ENCODE results near the gene HOXC11. TPM values are rescaled to one million over a fixed set of nuclear protein-coding genes. Genes with fewer than 3 reads are reported as not detected.
A peak's percentile ranks its signal among the peaks of the same experiment; 100 is the strongest.

Gene HOXC11
- total RNA-seq, 4 donors from 2014 or later, result 0.69 to 3.3 TPM; not detected in 2

DNA sequence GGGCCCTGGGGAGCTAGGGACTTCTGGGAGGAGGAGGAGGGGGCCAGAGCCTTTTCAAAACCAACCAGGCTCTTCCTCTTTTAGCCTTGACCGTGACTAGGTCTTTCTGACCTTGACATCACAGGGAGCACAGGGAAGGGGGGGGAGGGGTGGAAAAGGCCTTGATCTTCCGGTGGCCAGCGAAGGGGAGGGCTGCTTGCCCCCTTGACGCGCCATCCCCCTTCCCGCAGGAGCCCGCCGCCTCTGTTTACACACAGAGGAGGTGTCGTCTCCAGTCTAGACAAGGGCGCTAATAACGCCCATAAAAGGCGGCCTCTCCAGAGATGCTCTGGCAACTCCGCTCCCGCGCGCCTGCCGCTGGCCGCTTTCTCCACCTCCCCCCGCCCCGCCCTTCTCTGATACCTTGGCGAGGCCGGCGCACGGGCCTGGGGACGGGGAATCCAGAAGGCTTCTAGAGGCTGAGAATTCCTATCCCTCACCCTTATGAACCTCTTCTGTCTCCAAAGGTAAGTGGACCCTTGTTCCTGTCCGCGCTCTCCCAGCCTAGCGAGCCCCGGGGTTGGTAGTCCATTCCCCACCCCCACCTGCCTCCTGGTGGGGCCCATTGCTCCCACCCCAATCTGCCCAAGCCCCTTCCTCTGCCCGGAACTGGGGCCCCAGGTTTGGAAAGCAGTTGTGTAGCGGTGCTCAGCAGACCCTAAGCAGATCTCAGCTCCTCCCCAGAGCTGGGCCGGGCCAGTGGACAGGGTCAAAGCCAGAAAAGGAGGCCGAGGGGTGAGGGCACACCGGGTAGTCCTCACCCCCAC lies 23.1 kb upstream of the HOXC11 start:
- H3K36me3 ChIP-seq, result no peaks in the 10 kb centered on the region
- no peak for DNase-seq
- H3K4me3 ChIP-seq, result no peak overlapping the region
- H3K4me1 ChIP-seq, result no peaks in the 10 kb centered on the region
- intact Hi-C loops (cut with DNase I; ENCODE audit: low total_unique reads), result no loop called here
- TF ChIP-seq, protein P1, sequence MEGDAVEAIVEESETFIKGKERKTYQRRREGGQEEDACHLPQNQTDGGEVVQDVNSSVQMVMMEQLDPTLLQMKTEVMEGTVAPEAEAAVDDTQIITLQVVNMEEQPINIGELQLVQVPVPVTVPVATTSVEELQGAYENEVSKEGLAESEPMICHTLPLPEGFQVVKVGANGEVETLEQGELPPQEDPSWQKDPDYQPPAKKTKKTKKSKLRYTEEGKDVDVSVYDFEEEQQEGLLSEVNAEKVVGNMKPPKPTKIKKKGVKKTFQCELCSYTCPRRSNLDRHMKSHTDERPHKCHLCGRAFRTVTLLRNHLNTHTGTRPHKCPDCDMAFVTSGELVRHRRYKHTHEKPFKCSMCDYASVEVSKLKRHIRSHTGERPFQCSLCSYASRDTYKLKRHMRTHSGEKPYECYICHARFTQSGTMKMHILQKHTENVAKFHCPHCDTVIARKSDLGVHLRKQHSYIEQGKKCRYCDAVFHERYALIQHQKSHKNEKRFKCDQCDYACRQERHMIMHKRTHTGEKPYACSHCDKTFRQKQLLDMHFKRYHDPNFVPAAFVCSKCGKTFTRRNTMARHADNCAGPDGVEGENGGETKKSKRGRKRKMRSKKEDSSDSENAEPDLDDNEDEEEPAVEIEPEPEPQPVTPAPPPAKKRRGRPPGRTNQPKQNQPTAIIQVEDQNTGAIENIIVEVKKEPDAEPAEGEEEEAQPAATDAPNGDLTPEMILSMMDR (IDR thresholded peaks at IDR 0.05), result no peak
- no peak for TF ChIP-seq POLR2A (IDR thresholded peaks at IDR 0.05)
- H3K9me3 ChIP-seq, result no peaks in the 10 kb centered on the region
- H3K27me3 ChIP-seq, result peaks cover 17 to 85% of the 10 kb centered on the region in 2 donors
- H3K27ac ChIP-seq, result no peak overlapping the region

- Histone ChIP-seq H3K27ac (no peak overlapping the region), H3K9me3 (no peaks in the 10 kb centered on the region), H3K4me1 (no peaks in the 10 kb centered on the region), H3K4me3 (no peak overlapping the region), H3K36me3 (no peaks in the 10 kb centered on the region), H3K27me3 (peaks cover 21 to 82% of the 10 kb centered on the region in 2 donors)
- no peak for DNase-seq
- intact Hi-C loops (cut with DNase I; ENCODE audit: low total_unique reads), result no loop called here
- TF ChIP-seq, protein P1 (IDR thresholded peaks at IDR 0.05), result no peak
- no peak for TF ChIP-seq POLR2A (IDR thresholded peaks at IDR 0.05)
Measured at GRCh38 chr12:53950437-53950773, 22.5 kb upstream of the HOXC11 start.

- intact Hi-C loops (cut with DNase I; ENCODE audit: low total_unique reads), result no loop called here
- no peak overlapping the region for H3K4me3 ChIP-seq
- no peak overlapping the region for H3K27ac ChIP-seq
- peak in 1 of 2 donors; percentile 11 for DNase-seq
- no peaks in the 10 kb centered on the region for H3K36me3 ChIP-seq
- no peak for TF ChIP-seq POLR2A (IDR thresholded peaks at IDR 0.05)
- TF ChIP-seq, protein P1 (IDR thresholded peaks at IDR 0.05), result no peak
- no peaks in the 10 kb centered on the region for H3K9me3 ChIP-seq
- peaks cover 26 to 81% of the 10 kb centered on the region in 2 donors for H3K27me3 ChIP-seq
- no peaks in the 10 kb centered on the region for H3K4me1 ChIP-seq
Measured at GRCh38 chr12:53950789-53951576, 21.9 kb upstream of the HOXC11 start.

DNA sequence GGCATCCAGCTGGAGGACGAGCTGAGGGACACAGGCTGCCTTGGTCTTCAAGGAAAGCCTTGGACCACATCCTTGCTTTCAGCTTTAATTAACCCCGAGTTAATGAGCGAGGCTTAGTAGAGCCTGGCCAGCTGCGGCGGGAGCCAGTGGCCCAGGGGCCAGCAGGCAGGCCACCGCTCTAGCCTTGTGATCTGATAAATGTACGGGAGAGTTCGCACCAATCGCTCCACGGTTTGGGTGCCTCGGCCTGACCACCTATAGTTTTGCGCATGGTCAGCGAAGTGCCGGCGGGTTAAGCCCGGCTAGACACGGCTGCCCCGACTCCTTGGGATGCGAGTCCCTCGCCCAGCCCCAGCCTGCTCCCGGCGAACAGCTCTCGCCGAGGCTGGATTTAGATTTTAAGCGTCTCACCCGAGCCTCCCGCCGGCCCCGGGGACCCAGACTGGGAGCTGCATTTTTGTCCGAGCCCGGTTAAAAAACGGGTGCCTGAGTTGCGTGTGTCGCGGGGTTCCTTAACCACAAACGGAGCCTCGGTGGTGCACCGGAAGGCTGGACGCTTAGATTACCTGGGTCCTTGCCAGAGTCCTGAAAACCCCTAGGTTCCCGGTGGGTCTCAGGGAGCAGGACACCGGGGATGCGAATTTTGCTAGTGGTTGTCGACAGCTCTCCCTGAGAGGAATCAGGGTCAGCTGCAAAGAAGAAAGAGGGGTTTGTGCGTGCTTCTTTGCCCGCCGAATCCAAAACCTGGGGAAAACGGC lies 21.2 kb upstream of the HOXC11 start:
- DNase-seq, result peak in 1 of 2 donors; percentile 12
- H3K27me3 ChIP-seq, result peaks cover 31 to 77% of the 10 kb centered on the region in 2 donors
- no peaks in the 10 kb centered on the region for H3K4me1 ChIP-seq
- no peak overlapping the region for H3K27ac ChIP-seq
- no peak overlapping the region for H3K4me3 ChIP-seq
- no peaks in the 10 kb centered on the region for H3K9me3 ChIP-seq
- intact Hi-C loops (cut with DNase I; ENCODE audit: low total_unique reads), result no loop called here
- H3K36me3 ChIP-seq, result no peaks in the 10 kb centered on the region
- TF ChIP-seq POLR2A (IDR thresholded peaks at IDR 0.05), result no peak
- TF ChIP-seq, protein P1 (IDR thresholded peaks at IDR 0.05), result no peak
